Caco-2 (cell line): Measurements from ENCODE around the gene IL9R. TPM values are rescaled to one million over a fixed set of nuclear protein-coding genes. Genes with fewer than 3 reads are reported as not detected.

Experiments
- BruUV-seq: library from RNA; stranded (reverse); fragments of 400-500 nt; replicated peaks from 2 replicates; lab custom pipeline; 2021; lab: Mats Ljungman, UMichigan
- CTCF ChIA-PET: fragments of 300-600 bp; sonication (Branson Sonifier 250); formaldehyde crosslinking; loops from one replicate; lab custom pipeline; 2022; ENCODE audit warnings: antibody characterized with exemption; lab: Charles Lee
- POLR2A ChIA-PET: fragments of 300-600 bp; sonication (Branson Sonifier 250); formaldehyde crosslinking; loops from one replicate; lab custom pipeline; 2022; ENCODE audit warnings: antibody characterized with exemption; lab: Charles Lee
- DNase-seq, 2 experiments: peaks; one replicate each; pipeline versions ENCODE4 v3.0.0 to v3.0.0-alpha.2; 2020 to 2022
- H3K27me3 ChIP-seq: replicated peaks from 2 replicates; pipeline ENCODE4 v1.6.0; 2011; ENCODE audit warnings: low read length; ENCODE audit not compliant: control insufficient read depth, insufficient read depth
- H3K36me3 ChIP-seq: 2 replicates; pipeline ENCODE4 v1.5.1; 2011; ENCODE audit warnings: low read length; ENCODE audit not compliant: control insufficient read depth, insufficient read depth
- H3K4me1 ChIP-seq: fragments of 250-450 bp; sonication (Bioruptor Pico); 2 replicates; pipeline ENCODE4 v1.5.1; 2020; ENCODE audit warnings: mild to moderate bottlenecking
- H3K4me3 ChIP-seq: 2 replicates; pipeline ENCODE4 v1.5.1; 2011; ENCODE audit warnings: low read depth, mild to moderate bottlenecking, control low read depth, low read length
- H3K9me3 ChIP-seq: fragments of 250-450 bp; sonication (Bioruptor Pico); 2 replicates; pipeline ENCODE4 v1.5.1; 2020; ENCODE audit warnings: mild to moderate bottlenecking, moderate library complexity
- H3K27ac Mint-ChIP-seq: one replicate; pipeline ENCODE4 v1.8.0; 2022; ENCODE audit warnings: mixed read lengths; ENCODE audit not compliant: unreplicated experiment
- H3K27me3 Mint-ChIP-seq: one replicate; pipeline ENCODE4 v1.8.0; 2022; ENCODE audit warnings: mixed read lengths; ENCODE audit not compliant: insufficient read depth, unreplicated experiment
- H3K36me3 Mint-ChIP-seq: one replicate; pipeline ENCODE4 v1.8.0; 2022; ENCODE audit warnings: mild to moderate bottlenecking, mixed read lengths; ENCODE audit not compliant: insufficient read depth, unreplicated experiment
- H3K4me1 Mint-ChIP-seq: one replicate; pipeline ENCODE4 v1.8.0; 2022; ENCODE audit warnings: low read depth, mixed read lengths; ENCODE audit not compliant: unreplicated experiment
- H3K4me3 Mint-ChIP-seq: one replicate; pipeline ENCODE4 v1.8.0; 2022; ENCODE audit warnings: mild to moderate bottlenecking, moderate library complexity, mixed read lengths; ENCODE audit not compliant: unreplicated experiment
- H3K9me3 Mint-ChIP-seq: one replicate; pipeline ENCODE4 v1.8.0; 2022; ENCODE audit warnings: mixed read lengths; ENCODE audit not compliant: unreplicated experiment
- CTCF ChIP-seq, 2 experiments: fragments of 200-600 bp in 1 of 2; IDR thresholded peaks; 1 replicate in 1 of 2; 2 replicates in 1 of 2; pipeline versions ENCODE4 v1.5.1 to v1.8.0; 2011 to 2022; ENCODE audit warnings: antibody characterized with exemption in 1 of 2, control low read depth in 1 of 2, inconsistent platforms in 1 of 2, low read depth in 1 of 2, low read length in 1 of 2, mild to moderate bottlenecking in 1 of 2, moderate library complexity in 1 of 2; ENCODE audit not compliant: insufficient read depth in 1 of 2, severe bottlenecking in 1 of 2, unreplicated experiment in 1 of 2
- intact Hi-C: fragments of 100-400 bp; cut with micrococcal nuclease; formaldehyde crosslinking; loops from one replicate; pipeline ENCODE4 v1.10.0; 2022; ENCODE audit not compliant: unreplicated experiment
- total RNA-seq: library from RNA; stranded (reverse); gene quantifications from 2 replicates; pipeline ENCODE4 v1.2.3, GENCODE V29; 2022

The IL9R gene
- total RNA-seq, 1 experiment from 2014 or later = not detected

DNA sequence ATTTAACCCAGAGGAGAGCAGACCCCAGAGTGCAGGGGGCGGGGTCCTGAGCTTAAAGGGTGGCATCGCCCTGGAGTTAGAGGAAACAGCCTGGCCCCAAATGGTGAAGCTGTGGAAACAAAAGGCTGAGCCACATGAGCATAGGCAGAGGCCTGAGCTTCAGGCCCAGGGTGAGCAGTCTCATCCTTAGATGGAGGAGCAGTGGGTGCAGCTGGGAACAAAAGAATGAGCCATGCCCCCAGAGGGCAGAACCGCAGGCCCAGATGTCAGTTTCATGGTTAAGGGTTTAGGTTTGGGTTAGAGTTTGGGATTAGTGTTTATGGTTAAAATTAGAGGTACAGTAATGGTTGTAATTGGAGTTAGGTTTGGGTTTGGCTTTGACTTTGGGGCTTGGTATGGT lies 44.4 kb upstream of the IL9R start:
- Histone ChIP-seq H3K36me3 (no peaks in the 10 kb centered on the region), H3K4me1 (no peaks in the 10 kb centered on the region), H3K4me3 (no peak overlapping the region), H3K27me3 (no peaks in the 10 kb centered on the region), H3K9me3 (no peaks in the 10 kb centered on the region)
- no peaks in the 10 kb centered on the region for H3K4me1 Mint-ChIP-seq
- H3K27ac Mint-ChIP-seq = no peak overlapping the region
- no TSS peak for BruUV-seq
- no peak for DNase-seq
- no peaks in the 10 kb centered on the region for H3K36me3 Mint-ChIP-seq
- no peak overlapping the region for H3K4me3 Mint-ChIP-seq
- no peak for TF ChIP-seq CTCF (IDR thresholded peaks at IDR 0.05; ENCODE audit: insufficient read depth in 1 of 2, low read depth in 1 of 2, low read length in 1 of 2, severe bottlenecking in 1 of 2, unreplicated experiment in 1 of 2)
- H3K9me3 Mint-ChIP-seq = no peaks in the 10 kb centered on the region
- intact Hi-C loops = no loop called here
- ChIA-PET POLR2A (no interaction called here), CTCF (no interaction called here)
- H3K27me3 Mint-ChIP-seq = no peaks in the 10 kb centered on the region

- H3K27ac Mint-ChIP-seq = no peak overlapping the region
- no peak overlapping the region for H3K4me3 ChIP-seq
- no TSS peak for BruUV-seq
- intact Hi-C loops = no loop called here
- no peaks in the 10 kb centered on the region for H3K27me3 Mint-ChIP-seq
- H3K4me3 Mint-ChIP-seq = no peak overlapping the region
- no peaks in the 10 kb centered on the region for H3K36me3 Mint-ChIP-seq
- ChIA-PET POLR2A (no interaction called here), CTCF (no interaction called here)
- H3K36me3 ChIP-seq = no peaks in the 10 kb centered on the region
- no peaks in the 10 kb centered on the region for H3K9me3 ChIP-seq
- H3K4me1 Mint-ChIP-seq = no peaks in the 10 kb centered on the region
- no peaks in the 10 kb centered on the region for H3K4me1 ChIP-seq
- no peaks in the 10 kb centered on the region for H3K27me3 ChIP-seq
- no peak for TF ChIP-seq CTCF (IDR thresholded peaks at IDR 0.05; ENCODE audit: insufficient read depth in 1 of 2, low read depth in 1 of 2, low read length in 1 of 2, severe bottlenecking in 1 of 2, unreplicated experiment in 1 of 2)
- DNase-seq = no peak
- no peaks in the 10 kb centered on the region for H3K9me3 Mint-ChIP-seq
Observed at GRCh38 chrX:155954793-155955192, 42.7 kb upstream of the IL9R start.

DNA sequence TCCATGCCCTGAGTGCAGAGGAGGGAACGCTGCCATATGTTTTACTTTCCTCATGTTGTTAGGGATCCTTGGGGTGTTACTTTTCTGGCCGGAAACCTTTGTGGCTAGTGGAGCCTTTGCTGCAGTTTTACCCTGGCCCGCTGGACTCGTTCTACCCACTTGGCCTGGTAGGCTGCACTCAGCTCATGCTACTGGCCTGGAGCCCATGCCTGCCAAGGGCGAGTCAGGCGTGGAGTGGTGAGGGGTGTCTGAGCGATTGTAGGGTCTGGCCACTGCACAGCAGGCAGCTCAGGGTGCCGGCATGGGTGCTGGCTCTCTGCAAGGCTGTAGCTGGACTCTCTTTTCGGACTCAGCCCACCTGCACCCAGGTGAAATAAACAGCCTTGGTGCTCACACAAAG lies 41.4 kb upstream of the IL9R start:
- Histone ChIP-seq H3K36me3 (no peaks in the 10 kb centered on the region), H3K4me3 (no peak overlapping the region), H3K4me1 (no peaks in the 10 kb centered on the region), H3K27me3 (no peaks in the 10 kb centered on the region), H3K9me3 (no peaks in the 10 kb centered on the region)
- Mint-ChIP-seq H3K27ac (no peak overlapping the region), H3K4me1 (no peaks in the 10 kb centered on the region), H3K27me3 (no peaks in the 10 kb centered on the region), H3K9me3 (no peaks in the 10 kb centered on the region), H3K36me3 (no peaks in the 10 kb centered on the region), H3K4me3 (no peak overlapping the region)
- TF ChIP-seq CTCF (IDR thresholded peaks at IDR 0.05; ENCODE audit: insufficient read depth in 1 of 2, low read depth in 1 of 2, low read length in 1 of 2, severe bottlenecking in 1 of 2, unreplicated experiment in 1 of 2) = no peak
- DNase-seq = no peak
- intact Hi-C loops = no loop called here
- ChIA-PET CTCF (no interaction called here), POLR2A (no interaction called here)
- BruUV-seq = no TSS peak
